Measurements from ENCODE around the gene RNF217.

- TF ChIP-seq, protein P1, sequence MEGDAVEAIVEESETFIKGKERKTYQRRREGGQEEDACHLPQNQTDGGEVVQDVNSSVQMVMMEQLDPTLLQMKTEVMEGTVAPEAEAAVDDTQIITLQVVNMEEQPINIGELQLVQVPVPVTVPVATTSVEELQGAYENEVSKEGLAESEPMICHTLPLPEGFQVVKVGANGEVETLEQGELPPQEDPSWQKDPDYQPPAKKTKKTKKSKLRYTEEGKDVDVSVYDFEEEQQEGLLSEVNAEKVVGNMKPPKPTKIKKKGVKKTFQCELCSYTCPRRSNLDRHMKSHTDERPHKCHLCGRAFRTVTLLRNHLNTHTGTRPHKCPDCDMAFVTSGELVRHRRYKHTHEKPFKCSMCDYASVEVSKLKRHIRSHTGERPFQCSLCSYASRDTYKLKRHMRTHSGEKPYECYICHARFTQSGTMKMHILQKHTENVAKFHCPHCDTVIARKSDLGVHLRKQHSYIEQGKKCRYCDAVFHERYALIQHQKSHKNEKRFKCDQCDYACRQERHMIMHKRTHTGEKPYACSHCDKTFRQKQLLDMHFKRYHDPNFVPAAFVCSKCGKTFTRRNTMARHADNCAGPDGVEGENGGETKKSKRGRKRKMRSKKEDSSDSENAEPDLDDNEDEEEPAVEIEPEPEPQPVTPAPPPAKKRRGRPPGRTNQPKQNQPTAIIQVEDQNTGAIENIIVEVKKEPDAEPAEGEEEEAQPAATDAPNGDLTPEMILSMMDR (IDR thresholded peaks at IDR 0.05; ENCODE audit: insufficient read depth, low read length) = no peak
- TF ChIP-seq POLR2AphosphoS5 (IDR thresholded peaks at IDR 0.05; ENCODE audit: low read depth) (no peak), GABPA (IDR thresholded peaks at IDR 0.05; ENCODE audit: low read depth) (no peak)
- TF ChIP-seq, protein P2, sequence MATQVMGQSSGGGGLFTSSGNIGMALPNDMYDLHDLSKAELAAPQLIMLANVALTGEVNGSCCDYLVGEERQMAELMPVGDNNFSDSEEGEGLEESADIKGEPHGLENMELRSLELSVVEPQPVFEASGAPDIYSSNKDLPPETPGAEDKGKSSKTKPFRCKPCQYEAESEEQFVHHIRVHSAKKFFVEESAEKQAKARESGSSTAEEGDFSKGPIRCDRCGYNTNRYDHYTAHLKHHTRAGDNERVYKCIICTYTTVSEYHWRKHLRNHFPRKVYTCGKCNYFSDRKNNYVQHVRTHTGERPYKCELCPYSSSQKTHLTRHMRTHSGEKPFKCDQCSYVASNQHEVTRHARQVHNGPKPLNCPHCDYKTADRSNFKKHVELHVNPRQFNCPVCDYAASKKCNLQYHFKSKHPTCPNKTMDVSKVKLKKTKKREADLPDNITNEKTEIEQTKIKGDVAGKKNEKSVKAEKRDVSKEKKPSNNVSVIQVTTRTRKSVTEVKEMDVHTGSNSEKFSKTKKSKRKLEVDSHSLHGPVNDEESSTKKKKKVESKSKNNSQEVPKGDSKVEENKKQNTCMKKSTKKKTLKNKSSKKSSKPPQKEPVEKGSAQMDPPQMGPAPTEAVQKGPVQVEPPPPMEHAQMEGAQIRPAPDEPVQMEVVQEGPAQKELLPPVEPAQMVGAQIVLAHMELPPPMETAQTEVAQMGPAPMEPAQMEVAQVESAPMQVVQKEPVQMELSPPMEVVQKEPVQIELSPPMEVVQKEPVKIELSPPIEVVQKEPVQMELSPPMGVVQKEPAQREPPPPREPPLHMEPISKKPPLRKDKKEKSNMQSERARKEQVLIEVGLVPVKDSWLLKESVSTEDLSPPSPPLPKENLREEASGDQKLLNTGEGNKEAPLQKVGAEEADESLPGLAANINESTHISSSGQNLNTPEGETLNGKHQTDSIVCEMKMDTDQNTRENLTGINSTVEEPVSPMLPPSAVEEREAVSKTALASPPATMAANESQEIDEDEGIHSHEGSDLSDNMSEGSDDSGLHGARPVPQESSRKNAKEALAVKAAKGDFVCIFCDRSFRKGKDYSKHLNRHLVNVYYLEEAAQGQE (IDR thresholded peaks at IDR 0.05; ENCODE audit: insufficient replicate concordance, low read depth) = no peak
Measured at GRCh38 chr6:125014661-125014957, 52.4 kb downstream of the RNF217 start.
